Esophagus squamous epithelium (tissue), 4 donors: ENCODE results near the gene TRIB2.

Experiments used
- POLR2A ChIP-seq, 4 donors: fragments of 450-650 bp; IDR thresholded peaks; one replicate each; pipeline ENCODE4 v1.6.1; 2017; ENCODE audit warnings: antibody characterized with exemption in 4 of 4, mild to moderate bottlenecking in 4 of 4, moderate library complexity in 3 of 4
- TF ChIP-seq, protein P1 (sequence below), 6 experiments: fragments of 450-650 bp in 4 of 6; fragments of 200-600 bp in 2 of 6; sonication (generic) in 2 of 6; IDR thresholded peaks; one replicate each; pipeline ENCODE4 v1.5.1; 2016 to 2019; ENCODE audit warnings: antibody characterized with exemption in 6 of 6, mild to moderate bottlenecking in 4 of 6, moderate library complexity in 4 of 6

DNA sequence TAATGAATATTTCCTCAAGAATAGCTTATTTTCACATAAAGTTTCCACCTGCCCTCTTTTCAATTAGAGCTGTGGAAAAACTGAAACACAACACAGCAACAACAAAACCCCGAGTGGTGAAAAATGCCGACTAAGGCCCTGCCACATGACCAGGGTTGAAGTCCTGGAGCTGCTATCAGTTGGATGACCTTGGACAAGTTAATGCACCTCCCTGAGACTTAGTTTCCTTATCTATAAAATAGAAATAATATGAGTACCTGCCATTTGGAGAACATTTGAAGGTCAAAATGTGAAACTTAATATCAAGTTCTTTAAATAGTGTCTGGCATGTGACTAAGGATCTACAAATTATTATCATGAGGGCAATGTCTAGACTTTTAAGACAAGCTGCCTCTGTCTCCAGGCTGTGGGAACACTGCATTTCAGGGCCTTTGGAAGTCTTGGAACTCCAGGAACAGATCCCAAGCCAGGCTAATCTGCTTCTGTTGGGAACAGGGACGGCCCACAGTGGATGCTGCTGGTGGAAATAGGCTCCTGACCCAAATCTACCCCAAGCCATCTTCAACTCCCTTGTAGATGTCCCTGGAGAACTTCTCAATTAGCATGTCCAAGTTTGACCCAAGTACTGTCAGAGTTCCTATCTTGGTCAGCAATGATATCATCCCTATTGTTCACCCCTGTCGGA, 42.0 kb upstream of the TRIB2 start:
- TF ChIP-seq, protein P1, sequence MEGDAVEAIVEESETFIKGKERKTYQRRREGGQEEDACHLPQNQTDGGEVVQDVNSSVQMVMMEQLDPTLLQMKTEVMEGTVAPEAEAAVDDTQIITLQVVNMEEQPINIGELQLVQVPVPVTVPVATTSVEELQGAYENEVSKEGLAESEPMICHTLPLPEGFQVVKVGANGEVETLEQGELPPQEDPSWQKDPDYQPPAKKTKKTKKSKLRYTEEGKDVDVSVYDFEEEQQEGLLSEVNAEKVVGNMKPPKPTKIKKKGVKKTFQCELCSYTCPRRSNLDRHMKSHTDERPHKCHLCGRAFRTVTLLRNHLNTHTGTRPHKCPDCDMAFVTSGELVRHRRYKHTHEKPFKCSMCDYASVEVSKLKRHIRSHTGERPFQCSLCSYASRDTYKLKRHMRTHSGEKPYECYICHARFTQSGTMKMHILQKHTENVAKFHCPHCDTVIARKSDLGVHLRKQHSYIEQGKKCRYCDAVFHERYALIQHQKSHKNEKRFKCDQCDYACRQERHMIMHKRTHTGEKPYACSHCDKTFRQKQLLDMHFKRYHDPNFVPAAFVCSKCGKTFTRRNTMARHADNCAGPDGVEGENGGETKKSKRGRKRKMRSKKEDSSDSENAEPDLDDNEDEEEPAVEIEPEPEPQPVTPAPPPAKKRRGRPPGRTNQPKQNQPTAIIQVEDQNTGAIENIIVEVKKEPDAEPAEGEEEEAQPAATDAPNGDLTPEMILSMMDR (IDR thresholded peaks at IDR 0.05), result no peak
- no peak for TF ChIP-seq POLR2A (IDR thresholded peaks at IDR 0.05)
